GM12878 (cell line): Measurements from ENCODE around the gene SLC9A7.

ENCODE experiments used
- FOXM1 ChIP-seq: IDR thresholded peaks from 2 replicates; pipeline ENCODE4 v1.6.1; 2012; ENCODE audit warnings: low read depth, mild to moderate bottlenecking, inconsistent platforms, low read length, moderate library complexity
- HDAC6 ChIP-seq: fragments of 200-600 bp; sonication (generic); IDR thresholded peaks from one replicate; pipeline ENCODE4 v1.8.0; 2017; ENCODE audit warnings: antibody characterized with exemption; ENCODE audit not compliant: unreplicated experiment
- MAX ChIP-seq: IDR thresholded peaks from 2 replicates; pipeline ENCODE4 v1.6.1; 2012; ENCODE audit warnings: low read depth, low read length, improper control_type of control experiment
- POLR2A ChIP-seq: IDR thresholded peaks from 2 replicates; pipeline ENCODE4 v1.6.1; 2011; ENCODE audit warnings: low read depth, mild to moderate bottlenecking, low read length
- POLR2AphosphoS5 ChIP-seq: IDR thresholded peaks from 2 replicates; pipeline ENCODE4 v1.6.1; 2011; ENCODE audit warnings: mild to moderate bottlenecking, low read length, inconsistent platforms
- STAT3 ChIP-seq: IDR thresholded peaks from 2 replicates; pipeline ENCODE4 v1.6.1; 2011; ENCODE audit warnings: low read depth, low read length, improper control_type of control experiment
- ZSCAN29 ChIP-seq: fragments of 450-650 bp; IDR thresholded peaks from 2 replicates; pipeline ENCODE4 v1.6.1; 2017; ENCODE audit warnings: mild to moderate bottlenecking, moderate library complexity
- TF ChIP-seq, protein P1 (sequence below), 3 experiments: IDR thresholded peaks in 2 of 3; conservative IDR thresholded peaks in 1 of 3; 2 replicates each; pipeline ENCODE4 v1.5.1; 2011; ENCODE audit warnings: low read depth in 3 of 3, low read length in 3 of 3, mild to moderate bottlenecking in 3 of 3, control low read depth in 2 of 3, moderate library complexity in 2 of 3, inconsistent platforms in 1 of 3, mixed read lengths in 1 of 3; ENCODE audit not compliant: control insufficient read depth in 2 of 3, insufficient read depth in 1 of 3; ENCODE audit errors: extremely low read depth in 1 of 3

DNA sequence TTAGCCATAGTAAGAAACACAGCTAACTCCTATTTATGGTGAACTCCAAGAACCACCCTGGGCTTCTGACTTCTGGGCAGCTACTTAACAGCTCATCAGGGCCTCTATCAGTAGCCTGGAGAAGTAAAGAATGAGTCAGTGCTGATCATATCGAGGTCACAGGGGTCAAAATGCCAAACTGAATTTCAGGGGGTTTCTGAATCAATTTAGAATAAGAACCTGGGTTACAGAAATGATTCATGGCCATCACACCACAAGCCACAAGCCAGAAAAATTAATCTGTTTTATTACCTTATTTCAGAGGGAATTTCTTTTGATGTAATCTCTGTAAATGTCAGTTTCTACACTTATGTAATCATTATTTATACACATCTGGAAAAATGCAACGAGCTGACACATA lies 121.0 kb downstream of the SLC9A7 start:
- TF ChIP-seq FOXM1 (peak; percentile 98), POLR2AphosphoS5 (no peak), POLR2A (no peak), HDAC6 (no peak), STAT3 (0 out of 2 replicates have a peak, but pooled peaks have one; percentile 69), ZSCAN29 (no peak), MAX (no peak)
- TF ChIP-seq, protein P1, sequence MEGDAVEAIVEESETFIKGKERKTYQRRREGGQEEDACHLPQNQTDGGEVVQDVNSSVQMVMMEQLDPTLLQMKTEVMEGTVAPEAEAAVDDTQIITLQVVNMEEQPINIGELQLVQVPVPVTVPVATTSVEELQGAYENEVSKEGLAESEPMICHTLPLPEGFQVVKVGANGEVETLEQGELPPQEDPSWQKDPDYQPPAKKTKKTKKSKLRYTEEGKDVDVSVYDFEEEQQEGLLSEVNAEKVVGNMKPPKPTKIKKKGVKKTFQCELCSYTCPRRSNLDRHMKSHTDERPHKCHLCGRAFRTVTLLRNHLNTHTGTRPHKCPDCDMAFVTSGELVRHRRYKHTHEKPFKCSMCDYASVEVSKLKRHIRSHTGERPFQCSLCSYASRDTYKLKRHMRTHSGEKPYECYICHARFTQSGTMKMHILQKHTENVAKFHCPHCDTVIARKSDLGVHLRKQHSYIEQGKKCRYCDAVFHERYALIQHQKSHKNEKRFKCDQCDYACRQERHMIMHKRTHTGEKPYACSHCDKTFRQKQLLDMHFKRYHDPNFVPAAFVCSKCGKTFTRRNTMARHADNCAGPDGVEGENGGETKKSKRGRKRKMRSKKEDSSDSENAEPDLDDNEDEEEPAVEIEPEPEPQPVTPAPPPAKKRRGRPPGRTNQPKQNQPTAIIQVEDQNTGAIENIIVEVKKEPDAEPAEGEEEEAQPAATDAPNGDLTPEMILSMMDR (IDR thresholded peaks at IDR 0.05 in 2 of 3, conservative IDR thresholded peaks at IDR 0.05 in 1 of 3; ENCODE audit: control insufficient read depth in 2 of 3, extremely low read depth in 1 of 3, insufficient read depth in 1 of 3, low read depth in 3 of 3, low read length in 3 of 3): no peak
